ENCODE measurements around the gene ELMO2.

Gene ELMO2

DNA sequence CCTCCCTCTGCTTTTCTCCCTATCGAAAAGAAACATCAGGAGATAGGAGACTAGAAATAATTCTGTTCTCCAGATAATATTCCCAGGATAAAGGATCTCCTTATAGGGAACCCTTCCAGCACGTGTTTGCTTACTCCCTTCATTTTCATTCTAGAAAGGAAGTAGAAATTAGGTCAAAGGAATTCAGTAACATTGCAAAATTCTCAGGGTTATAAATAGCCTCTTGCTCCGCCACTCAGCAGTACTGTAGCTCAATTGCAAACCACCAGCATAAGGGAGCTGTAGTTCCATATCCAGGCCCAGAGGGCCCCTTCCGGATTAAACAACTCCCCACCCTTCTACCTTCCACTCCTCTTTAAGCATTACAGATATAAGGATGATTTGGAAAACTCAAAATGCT is 6.2 kb downstream of the ELMO2 start:
- H3K4me3 ChIP-seq (ENCODE audit: low read depth, low read length), result no peak overlapping the region

DNA sequence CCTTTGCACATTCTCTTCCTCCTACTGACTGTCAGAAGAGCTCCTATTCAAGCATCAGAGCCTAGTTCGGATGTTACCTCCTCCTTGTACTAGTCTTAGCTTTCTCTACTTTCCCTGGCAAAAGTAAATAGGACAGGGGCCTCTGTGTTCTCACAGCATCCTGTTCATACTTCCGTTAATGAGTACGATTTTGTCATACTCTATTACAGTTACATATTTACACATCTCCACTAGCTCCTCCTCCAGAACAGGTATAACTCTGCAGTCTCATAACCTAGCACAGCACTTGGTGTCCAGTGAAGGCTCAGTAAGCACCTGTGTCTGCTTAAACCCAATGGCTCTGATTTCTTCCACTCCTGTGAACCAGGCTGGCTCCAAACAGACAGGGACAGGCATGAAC is 7.0 kb downstream of the ELMO2 start:
- peak; percentile 84 for DNase-seq (ENCODE audit: low read depth)
- peak overlapping the region; percentile 22 for H3K4me3 ChIP-seq (ENCODE audit: low read depth, low read length)
- TF ChIP-seq, protein P1, sequence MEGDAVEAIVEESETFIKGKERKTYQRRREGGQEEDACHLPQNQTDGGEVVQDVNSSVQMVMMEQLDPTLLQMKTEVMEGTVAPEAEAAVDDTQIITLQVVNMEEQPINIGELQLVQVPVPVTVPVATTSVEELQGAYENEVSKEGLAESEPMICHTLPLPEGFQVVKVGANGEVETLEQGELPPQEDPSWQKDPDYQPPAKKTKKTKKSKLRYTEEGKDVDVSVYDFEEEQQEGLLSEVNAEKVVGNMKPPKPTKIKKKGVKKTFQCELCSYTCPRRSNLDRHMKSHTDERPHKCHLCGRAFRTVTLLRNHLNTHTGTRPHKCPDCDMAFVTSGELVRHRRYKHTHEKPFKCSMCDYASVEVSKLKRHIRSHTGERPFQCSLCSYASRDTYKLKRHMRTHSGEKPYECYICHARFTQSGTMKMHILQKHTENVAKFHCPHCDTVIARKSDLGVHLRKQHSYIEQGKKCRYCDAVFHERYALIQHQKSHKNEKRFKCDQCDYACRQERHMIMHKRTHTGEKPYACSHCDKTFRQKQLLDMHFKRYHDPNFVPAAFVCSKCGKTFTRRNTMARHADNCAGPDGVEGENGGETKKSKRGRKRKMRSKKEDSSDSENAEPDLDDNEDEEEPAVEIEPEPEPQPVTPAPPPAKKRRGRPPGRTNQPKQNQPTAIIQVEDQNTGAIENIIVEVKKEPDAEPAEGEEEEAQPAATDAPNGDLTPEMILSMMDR (IDR thresholded peaks at IDR 0.05; ENCODE audit: control insufficient read depth, extremely low read depth, insufficient read depth), result no peak

More for the DNA sequence above, 6.2 kb downstream of the ELMO2 start:
- no peak for DNase-seq (ENCODE audit: low read depth)
- TF ChIP-seq, protein P1 (IDR thresholded peaks at IDR 0.05; ENCODE audit: control insufficient read depth, extremely low read depth, insufficient read depth), result no peak

DNA sequence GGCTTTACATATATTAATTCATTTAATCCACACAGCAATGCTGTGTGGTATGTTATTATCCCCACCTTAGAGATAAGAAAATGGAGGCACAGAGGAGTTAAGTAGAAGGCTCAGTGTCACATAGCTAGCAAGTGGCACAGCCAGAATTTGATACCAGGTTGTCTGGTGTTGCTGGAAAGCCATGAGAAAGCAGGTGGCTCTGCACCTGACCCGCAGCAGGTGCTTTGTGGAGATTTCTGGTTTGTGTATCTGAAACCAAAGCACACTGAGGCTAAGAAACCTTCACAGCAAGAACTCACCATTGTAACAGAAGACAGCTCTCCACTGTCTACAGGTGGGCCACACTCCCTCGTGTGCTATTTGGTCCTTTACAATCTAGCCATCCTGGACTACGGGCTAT is 7.5 kb downstream of the ELMO2 start:
- TF ChIP-seq, protein P1 (IDR thresholded peaks at IDR 0.05; ENCODE audit: control insufficient read depth, extremely low read depth, insufficient read depth), result no peak
- no peak for DNase-seq (ENCODE audit: low read depth)
- peak overlapping the region; percentile 22 for H3K4me3 ChIP-seq (ENCODE audit: low read depth, low read length)

DNA sequence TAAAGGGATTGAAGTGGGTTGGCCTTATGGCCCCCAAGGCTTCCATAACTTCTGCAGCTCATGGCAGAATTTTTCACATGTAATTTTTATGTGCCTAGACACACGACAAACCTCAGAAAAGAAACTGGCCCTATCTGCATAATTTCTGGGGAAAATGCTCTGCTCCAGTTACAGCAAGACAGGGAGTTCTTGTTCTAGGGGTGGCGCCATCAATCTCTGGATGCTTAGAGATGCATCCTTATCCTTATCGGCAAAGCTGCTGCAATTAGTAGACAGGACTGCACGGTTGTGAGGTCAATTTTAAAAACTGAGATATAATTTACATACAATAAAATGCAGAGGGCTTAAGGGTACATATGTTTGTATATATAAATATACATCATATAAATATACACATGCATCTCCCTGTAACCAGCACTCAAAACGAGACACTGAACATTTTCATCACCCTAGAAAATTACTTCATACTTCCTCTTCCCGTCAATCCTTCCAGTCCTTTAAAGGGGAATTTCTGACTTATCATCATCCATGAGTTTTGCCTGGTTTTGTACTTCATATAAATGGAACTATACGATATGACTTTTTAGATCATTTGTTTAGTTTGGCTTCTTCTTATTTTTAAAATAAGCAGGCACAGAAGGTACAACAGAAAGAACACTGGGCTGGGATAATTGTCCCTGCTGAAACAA is 10.2 kb downstream of the ELMO2 start:
- DNase-seq (ENCODE audit: low read depth), result no peak
- TF ChIP-seq, protein P1 (IDR thresholded peaks at IDR 0.05; ENCODE audit: control insufficient read depth, extremely low read depth, insufficient read depth), result no peak
- H3K4me3 ChIP-seq (ENCODE audit: low read depth, low read length), result no peak overlapping the region

DNA sequence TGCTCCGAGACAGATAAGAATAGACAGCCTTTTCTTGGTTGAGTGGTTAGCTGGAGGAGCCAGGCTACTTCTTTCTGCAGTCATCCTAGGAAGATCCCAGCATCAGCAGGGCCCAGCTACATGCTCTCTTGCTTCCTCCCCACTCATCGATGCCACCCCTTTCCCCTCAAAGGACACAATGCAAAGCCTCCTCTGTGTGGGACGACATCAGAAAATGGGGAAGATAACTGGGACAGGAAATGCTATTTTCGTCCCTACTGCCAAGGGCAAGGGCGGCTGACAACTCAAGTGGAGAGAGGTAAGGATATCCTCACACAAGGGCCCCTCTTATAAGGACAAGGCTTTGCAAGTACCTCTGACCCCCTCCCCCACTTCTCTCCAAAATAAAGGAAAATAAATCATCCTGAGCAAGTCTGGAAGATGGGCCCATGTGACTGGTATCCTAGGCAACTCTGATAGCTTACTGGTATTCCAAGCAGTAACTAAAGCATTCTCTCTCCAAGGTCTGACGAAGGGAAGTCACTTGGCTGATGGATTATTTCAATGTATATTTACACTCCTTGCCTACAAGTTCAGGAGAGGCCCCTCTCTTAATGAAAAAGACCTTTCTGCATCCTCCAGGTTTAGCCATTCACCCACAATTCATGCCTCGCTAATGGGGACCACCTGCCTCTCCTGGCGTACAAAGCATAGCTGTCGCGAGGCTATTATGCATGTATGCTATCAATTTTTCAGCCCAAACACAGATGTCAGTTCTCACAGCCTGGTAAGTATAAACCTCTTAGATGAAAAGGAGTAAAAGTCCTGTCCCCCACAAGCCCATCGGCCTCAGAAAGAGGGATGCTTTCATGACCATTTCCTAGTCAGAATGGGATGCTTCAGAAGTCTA is 11.3 kb downstream of the ELMO2 start:
- H3K4me3 ChIP-seq (ENCODE audit: low read depth, low read length), result no peak overlapping the region
- TF ChIP-seq, protein P1 (IDR thresholded peaks at IDR 0.05; ENCODE audit: control insufficient read depth, extremely low read depth, insufficient read depth), result no peak
- DNase-seq (ENCODE audit: low read depth), result no peak

DNA sequence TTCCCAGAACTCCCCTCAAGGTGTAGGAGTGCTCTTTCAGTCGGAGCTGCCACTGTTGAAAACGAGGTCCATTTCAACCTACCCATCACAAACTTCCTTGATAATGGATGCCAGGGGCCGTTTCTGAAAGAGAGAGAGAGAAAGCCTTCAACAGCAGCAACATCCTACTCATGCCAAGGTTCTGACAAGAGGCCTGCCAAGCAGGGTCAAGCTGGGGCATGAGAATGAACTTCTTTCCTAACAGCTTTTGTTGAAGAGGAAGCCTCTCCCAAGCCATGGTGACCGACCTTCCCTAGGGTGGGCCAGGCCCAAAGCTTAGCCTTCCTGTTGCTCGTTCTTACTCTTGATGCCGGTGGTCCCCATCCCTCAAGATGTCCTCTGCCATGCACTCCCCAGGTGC is 12.4 kb downstream of the ELMO2 start:
- DNase-seq (ENCODE audit: low read depth), result no peak
- TF ChIP-seq, protein P1 (IDR thresholded peaks at IDR 0.05; ENCODE audit: control insufficient read depth, extremely low read depth, insufficient read depth), result no peak
- H3K4me3 ChIP-seq (ENCODE audit: low read depth, low read length), result no peak overlapping the region
